Progenitor cell of endocrine pancreas (in vitro differentiated cells): ENCODE results near the gene OVOL3. TPM values are rescaled to one million over a fixed set of nuclear protein-coding genes. Genes with fewer than 3 reads are reported as not detected.

Experiments
- DNase-seq: peaks from one replicate; pipeline ENCODE4 v3.0.0; 2021; ENCODE audit warnings: low spot score; ENCODE audit not compliant: unreplicated experiment
- H3K27ac Mint-ChIP-seq: 2 replicates; pipeline ENCODE4 v1.8.0; 2021; ENCODE audit warnings: mild to moderate bottlenecking, moderate library complexity, mixed read lengths
- H3K27me3 Mint-ChIP-seq: 2 replicates; pipeline ENCODE4 v1.8.0; 2021; ENCODE audit warnings: mixed read lengths
- H3K36me3 Mint-ChIP-seq: 2 replicates; pipeline ENCODE4 v1.8.0; 2022; ENCODE audit warnings: mixed read lengths; ENCODE audit not compliant: insufficient read depth
- H3K4me1 Mint-ChIP-seq: 2 replicates; pipeline ENCODE4 v1.8.0; 2021; ENCODE audit warnings: low read depth, mixed read lengths
- H3K4me3 Mint-ChIP-seq: 2 replicates; pipeline ENCODE4 v1.8.0; 2021; ENCODE audit warnings: low read depth, mild to moderate bottlenecking, moderate library complexity, mixed read lengths
- H3K9me3 Mint-ChIP-seq: 2 replicates; pipeline ENCODE4 v1.8.0; 2021; ENCODE audit warnings: low read depth, mixed read lengths
- CTCF ChIP-seq: fragments of 200-600 bp; sonication (generic); IDR thresholded peaks from one replicate; pipeline ENCODE4 v1.5.0; 2021; ENCODE audit warnings: antibody characterized with exemption, mild to moderate bottlenecking; ENCODE audit not compliant: unreplicated experiment
- total RNA-seq: library from RNA; stranded (reverse); gene quantifications from 2 replicates; pipeline ENCODE4 v1.2.1, GENCODE V29; 2021

The OVOL3 gene
- total RNA-seq, 1 donor from 2014 or later: not detected

DNA sequence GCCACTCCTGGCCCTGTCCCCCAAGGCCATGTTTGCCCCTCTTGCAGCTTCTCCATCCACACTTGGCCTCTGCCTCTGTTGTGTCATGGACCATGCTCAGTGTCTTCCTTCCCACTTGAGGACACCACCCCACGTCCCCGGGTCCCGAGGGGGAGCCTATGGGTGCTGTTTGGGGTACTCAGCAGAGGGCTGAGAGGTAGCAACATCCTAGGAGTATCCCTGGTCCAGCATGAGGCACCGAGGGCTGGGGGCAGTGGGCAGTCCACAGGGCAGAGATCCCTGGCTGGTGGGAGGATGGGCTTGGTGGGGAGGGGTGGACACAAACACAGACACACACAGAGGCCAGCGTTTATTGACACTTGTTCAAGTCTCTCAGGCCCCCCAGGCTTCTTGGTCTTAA is 39.6 kb downstream of the OVOL3 start:
- no peak for DNase-seq
- no peaks in the 10 kb centered on the region for H3K9me3 Mint-ChIP-seq
- peaks cover 5% of the 10 kb centered on the region for H3K4me1 Mint-ChIP-seq
- H3K27ac Mint-ChIP-seq: no peak overlapping the region
- no peaks in the 10 kb centered on the region for H3K27me3 Mint-ChIP-seq
- TF ChIP-seq CTCF: no peak
- H3K4me3 Mint-ChIP-seq: no peak overlapping the region
- H3K36me3 Mint-ChIP-seq: peaks cover 19% of the 10 kb centered on the region

- Mint-ChIP-seq H3K36me3 (peaks cover 17% of the 10 kb centered on the region), H3K4me3 (no peak overlapping the region), H3K27ac (no peak overlapping the region), H3K4me1 (peaks cover 13% of the 10 kb centered on the region), H3K27me3 (no peaks in the 10 kb centered on the region), H3K9me3 (no peaks in the 10 kb centered on the region)
- no peak for DNase-seq
- TF ChIP-seq CTCF: no peak
Measured at GRCh38 chr19:36151144-36152018, 40.4 kb downstream of the OVOL3 start.

GRCh38 chr19:36152019-36152351 is 41.0 kb downstream of the OVOL3 start:
- no peak for TF ChIP-seq CTCF
- peaks cover 13% of the 10 kb centered on the region for H3K36me3 Mint-ChIP-seq
- H3K27me3 Mint-ChIP-seq: no peaks in the 10 kb centered on the region
- DNase-seq: no peak
- no peak overlapping the region for H3K27ac Mint-ChIP-seq
- peaks cover 15% of the 10 kb centered on the region for H3K4me1 Mint-ChIP-seq
- no peaks in the 10 kb centered on the region for H3K9me3 Mint-ChIP-seq
- no peak overlapping the region for H3K4me3 Mint-ChIP-seq

GRCh38 chr19:36152352-36153091 is 41.6 kb downstream of the OVOL3 start, which contains the start of gene COX7A1:
Gene COX7A1, minus strand, starts transcription at chr19:36152447. Its CDS starts 40 bp downstream, at chr19:36152407.
- no peak for DNase-seq
- H3K4me1 Mint-ChIP-seq: peaks cover 15% of the 10 kb centered on the region
- H3K36me3 Mint-ChIP-seq: peaks cover 11% of the 10 kb centered on the region

More at GRCh38 chr19:36152352-36153091, 41.6 kb downstream of the OVOL3 start, which contains the start of gene COX7A1:
- no peaks in the 10 kb centered on the region for H3K9me3 Mint-ChIP-seq
- no peaks in the 10 kb centered on the region for H3K27me3 Mint-ChIP-seq
- H3K4me3 Mint-ChIP-seq: no peak within 1 kb of the TSS
- TF ChIP-seq CTCF: no peak
- H3K27ac Mint-ChIP-seq: no peak within 1 kb of the TSS
